C4-2B (cell line): ENCODE data around the gene RFNG.

Experiments used
- ZFX ChIP-seq: fragments of 450-650 bp; IDR thresholded peaks from 2 replicates; pipeline ENCODE4 v1.6.1; 2017
- TF ChIP-seq, protein P1 (sequence below): fragments of 450-650 bp; conservative IDR thresholded peaks from 2 replicates; pipeline ENCODE4 v1.5.1; 2017; ENCODE audit warnings: mild to moderate bottlenecking

DNA sequence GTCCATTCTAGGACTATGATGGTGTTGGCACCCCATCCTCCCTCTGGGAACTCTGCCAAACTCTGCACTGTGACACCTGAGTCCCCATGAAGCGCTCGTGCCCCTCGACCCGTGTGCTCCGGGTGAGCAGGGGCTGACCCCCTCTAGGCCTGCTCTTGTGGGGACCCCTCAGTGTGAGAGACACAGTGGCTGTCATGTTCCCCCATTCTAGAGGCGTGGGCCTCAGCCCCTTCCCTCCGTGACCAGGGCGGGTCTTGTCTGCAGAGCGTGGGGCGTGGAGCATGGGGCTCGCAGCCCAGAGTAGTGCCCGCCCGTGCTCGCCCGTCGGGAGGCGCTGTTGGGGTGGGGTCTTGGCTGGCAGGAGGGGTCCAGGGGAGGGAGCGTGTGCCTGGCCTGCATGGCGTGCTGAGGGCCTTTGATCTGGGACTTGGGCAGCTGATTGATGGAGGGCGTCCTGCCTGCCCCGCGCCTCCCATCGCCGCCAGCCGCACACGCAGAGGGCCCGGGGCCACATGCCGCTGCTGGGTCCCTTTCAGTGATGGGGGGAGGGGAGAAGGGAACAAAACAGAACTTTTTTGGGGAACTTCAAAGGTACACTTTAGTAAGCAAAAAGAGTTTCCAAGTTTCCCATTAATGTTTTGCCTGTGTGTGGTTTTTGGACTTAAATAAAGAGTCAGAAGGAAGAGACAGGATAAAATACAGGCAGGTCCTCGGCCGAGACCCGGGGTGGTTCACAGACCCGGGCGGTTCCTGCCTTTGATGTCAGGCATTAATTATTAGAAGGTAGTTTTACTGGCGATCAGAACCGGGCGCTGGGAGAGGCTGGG is 51.4 kb downstream of the RFNG start:
- TF ChIP-seq, protein P1, sequence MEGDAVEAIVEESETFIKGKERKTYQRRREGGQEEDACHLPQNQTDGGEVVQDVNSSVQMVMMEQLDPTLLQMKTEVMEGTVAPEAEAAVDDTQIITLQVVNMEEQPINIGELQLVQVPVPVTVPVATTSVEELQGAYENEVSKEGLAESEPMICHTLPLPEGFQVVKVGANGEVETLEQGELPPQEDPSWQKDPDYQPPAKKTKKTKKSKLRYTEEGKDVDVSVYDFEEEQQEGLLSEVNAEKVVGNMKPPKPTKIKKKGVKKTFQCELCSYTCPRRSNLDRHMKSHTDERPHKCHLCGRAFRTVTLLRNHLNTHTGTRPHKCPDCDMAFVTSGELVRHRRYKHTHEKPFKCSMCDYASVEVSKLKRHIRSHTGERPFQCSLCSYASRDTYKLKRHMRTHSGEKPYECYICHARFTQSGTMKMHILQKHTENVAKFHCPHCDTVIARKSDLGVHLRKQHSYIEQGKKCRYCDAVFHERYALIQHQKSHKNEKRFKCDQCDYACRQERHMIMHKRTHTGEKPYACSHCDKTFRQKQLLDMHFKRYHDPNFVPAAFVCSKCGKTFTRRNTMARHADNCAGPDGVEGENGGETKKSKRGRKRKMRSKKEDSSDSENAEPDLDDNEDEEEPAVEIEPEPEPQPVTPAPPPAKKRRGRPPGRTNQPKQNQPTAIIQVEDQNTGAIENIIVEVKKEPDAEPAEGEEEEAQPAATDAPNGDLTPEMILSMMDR = no peak
- no peak for TF ChIP-seq ZFX
